GM12872 (cell line): ENCODE results near the gene DSCAML1.

Experiments used
- TF ChIP-seq, protein P1 (sequence below): IDR thresholded peaks from 3 replicates; pipeline ENCODE4 v1.5.1; 2011; ENCODE audit warnings: low read depth, mild to moderate bottlenecking, low read length, moderate library complexity; ENCODE audit not compliant: insufficient read depth

DSCAML1 gene

GRCh38 chr11:117834068-117834810 is 37.2 kb upstream of the DSCAML1 start:
- TF ChIP-seq, protein P1, sequence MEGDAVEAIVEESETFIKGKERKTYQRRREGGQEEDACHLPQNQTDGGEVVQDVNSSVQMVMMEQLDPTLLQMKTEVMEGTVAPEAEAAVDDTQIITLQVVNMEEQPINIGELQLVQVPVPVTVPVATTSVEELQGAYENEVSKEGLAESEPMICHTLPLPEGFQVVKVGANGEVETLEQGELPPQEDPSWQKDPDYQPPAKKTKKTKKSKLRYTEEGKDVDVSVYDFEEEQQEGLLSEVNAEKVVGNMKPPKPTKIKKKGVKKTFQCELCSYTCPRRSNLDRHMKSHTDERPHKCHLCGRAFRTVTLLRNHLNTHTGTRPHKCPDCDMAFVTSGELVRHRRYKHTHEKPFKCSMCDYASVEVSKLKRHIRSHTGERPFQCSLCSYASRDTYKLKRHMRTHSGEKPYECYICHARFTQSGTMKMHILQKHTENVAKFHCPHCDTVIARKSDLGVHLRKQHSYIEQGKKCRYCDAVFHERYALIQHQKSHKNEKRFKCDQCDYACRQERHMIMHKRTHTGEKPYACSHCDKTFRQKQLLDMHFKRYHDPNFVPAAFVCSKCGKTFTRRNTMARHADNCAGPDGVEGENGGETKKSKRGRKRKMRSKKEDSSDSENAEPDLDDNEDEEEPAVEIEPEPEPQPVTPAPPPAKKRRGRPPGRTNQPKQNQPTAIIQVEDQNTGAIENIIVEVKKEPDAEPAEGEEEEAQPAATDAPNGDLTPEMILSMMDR = no peak

- TF ChIP-seq, protein P1 = no peak
Observed at GRCh38 chr11:117833401-117833891, 36.4 kb upstream of the DSCAML1 start.

GRCh38 chr11:117832511-117832910 is 35.5 kb upstream of the DSCAML1 start:
- TF ChIP-seq, protein P1 = no peak

DNA sequence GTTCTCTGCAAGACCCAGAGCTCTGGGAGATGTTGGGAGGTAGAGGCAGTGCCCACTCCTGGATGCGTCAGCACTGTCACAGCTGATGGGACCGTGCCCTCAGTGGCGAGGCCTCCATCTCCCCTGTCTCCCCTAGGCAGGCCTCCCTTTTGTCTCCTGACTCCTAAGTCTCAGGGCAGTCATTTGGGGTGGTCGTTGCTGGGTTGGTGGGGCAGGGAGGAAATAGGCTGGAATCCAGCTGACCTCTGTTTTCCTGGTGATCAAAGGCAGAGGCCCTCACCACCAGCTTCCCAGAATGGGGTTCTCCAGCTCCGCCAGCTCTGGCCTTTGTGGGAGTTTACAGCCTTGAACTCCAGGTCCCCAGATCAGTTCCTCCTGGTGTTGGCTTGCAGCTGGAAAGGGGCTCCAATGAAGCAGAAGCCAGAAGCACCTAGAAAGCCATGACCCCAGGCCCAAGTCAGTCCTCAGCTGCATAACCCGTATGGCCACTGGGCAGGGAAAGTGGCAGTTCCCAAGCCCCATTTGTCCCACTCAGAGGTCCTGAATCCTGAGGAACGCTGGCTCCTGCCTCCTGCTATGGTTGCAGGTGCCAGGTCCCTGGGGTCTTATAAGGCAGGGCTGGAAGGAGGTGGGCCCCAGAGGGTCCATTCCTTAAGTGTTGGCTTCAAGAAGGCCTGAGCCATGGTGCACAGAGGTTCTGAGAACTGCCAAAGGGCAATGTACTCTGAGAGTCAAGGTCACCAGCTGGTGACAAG is 34.8 kb upstream of the DSCAML1 start:
- TF ChIP-seq, protein P1 = no peak

- TF ChIP-seq, protein P1 = no peak
Observed at GRCh38 chr11:117830674-117831351, 33.8 kb upstream of the DSCAML1 start.

DNA sequence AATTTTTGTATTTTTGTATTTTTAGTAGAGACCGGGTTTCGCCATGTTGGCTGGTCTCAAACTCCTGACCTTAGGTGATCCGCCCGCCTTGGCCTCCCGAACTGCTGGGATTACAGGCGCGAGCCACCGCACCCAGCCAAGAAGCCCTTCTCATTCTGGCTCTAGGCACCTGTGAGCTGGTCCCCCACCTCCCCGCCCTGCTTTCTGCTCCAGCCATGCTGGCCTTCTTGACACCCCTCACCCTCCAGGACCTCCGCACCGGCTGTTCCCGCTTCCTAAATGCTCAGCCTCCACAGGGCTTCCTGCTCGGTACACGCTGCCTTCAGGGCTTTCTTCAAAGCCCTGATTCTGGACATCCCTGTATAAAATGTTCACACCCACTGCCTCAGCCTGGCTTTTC is 33.1 kb upstream of the DSCAML1 start:
- TF ChIP-seq, protein P1 = no peak

DNA sequence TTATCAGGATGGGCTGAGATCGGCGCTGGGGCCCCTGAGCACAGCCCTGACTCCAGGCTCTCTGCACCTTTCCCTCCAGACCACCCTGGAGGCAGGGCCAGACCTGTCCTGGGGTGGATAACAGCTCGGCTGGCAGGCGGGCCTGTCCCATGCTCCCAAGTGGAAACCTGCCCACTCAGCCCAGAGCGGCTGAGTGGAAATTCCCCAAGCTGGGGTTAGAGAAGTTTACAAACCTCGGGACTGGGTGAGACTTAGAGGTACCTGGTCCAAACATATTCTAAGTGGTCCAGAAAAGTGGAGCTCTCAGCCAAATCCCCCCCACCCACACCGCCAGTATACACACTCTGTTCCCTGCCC is 32.3 kb upstream of the DSCAML1 start:
- TF ChIP-seq, protein P1 = no peak
